Effector memory CD4-positive, alpha-beta T cell (primary cell): Measurements from ENCODE around the gene ECEL1.

Experiments
- DNase-seq, 3 donors: peaks; one replicate each; pipeline ENCODE4 v3.0.0-alpha.2; 2020
- H3K27ac ChIP-seq: 2 replicates; pipeline ENCODE4 v1.7.0; 2013; ENCODE audit warnings: mild to moderate bottlenecking, low read length, moderate library complexity; ENCODE audit not compliant: insufficient read depth, poor library complexity, severe bottlenecking
- H3K27me3 ChIP-seq: replicated peaks from 2 replicates; pipeline ENCODE4 v1.7.0; 2013; ENCODE audit warnings: mild to moderate bottlenecking, low read length; ENCODE audit not compliant: insufficient read depth, control insufficient read depth, poor library complexity, severe bottlenecking
- H3K36me3 ChIP-seq: 2 replicates; pipeline ENCODE4 v1.7.0; 2013; ENCODE audit warnings: mild to moderate bottlenecking, low read length, moderate library complexity; ENCODE audit not compliant: control insufficient read depth, insufficient read depth
- H3K4me1 ChIP-seq: 2 replicates; pipeline ENCODE4 v1.7.0; 2013; ENCODE audit warnings: low read length, mild to moderate bottlenecking; ENCODE audit not compliant: control insufficient read depth, insufficient read depth, poor library complexity, severe bottlenecking
- H3K4me3 ChIP-seq: 2 replicates; pipeline ENCODE4 v1.7.0; 2013; ENCODE audit warnings: low read length, low read depth, mild to moderate bottlenecking; ENCODE audit not compliant: insufficient read depth, poor library complexity, severe bottlenecking
- H3K9me3 ChIP-seq: 2 replicates; pipeline ENCODE4 v1.7.0; 2013; ENCODE audit warnings: mild to moderate bottlenecking, low read length, moderate library complexity; ENCODE audit not compliant: control insufficient read depth

The ECEL1 gene

DNA sequence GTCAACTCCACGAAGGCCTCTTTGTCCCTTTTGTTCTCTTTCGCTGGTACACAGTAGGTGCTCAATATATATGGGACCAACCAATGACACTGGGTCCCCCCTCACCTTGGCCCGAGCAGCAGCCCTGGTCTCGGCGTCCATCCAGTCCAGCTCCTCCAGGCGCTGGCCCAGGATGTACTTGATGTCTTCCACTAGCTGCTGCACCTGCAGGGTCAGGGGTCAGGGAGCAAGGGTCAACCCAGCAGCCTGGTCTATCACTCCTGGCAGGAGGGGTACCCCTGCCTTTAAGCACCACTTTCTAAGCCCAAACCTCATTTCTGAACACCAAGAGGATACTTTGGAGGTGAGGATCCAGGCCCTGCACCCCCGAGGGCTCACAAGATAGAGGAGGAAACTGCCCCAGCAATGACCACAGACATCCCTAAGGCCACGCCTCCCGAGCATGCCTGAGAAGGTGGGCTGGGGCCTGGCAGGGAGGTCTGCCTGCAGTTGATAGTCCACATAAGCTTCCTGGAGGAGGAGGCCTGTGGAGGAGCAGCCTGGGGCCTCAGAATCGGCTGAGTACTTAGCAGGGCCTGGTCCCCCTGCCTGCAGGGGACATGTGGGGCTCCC is 4.2 kb downstream of the ECEL1 start:
- Histone ChIP-seq H3K27ac (no peak overlapping the region), H3K9me3 (no peaks in the 10 kb centered on the region), H3K4me3 (no peak overlapping the region), H3K4me1 (peaks cover 8% of the 10 kb centered on the region), H3K27me3 (no peaks in the 10 kb centered on the region), H3K36me3 (no peaks in the 10 kb centered on the region)
- no peak for DNase-seq

GRCh38 chr2:232482301-232483238 is 5.1 kb downstream of the ECEL1 start:
- no peaks in the 10 kb centered on the region for H3K9me3 ChIP-seq

DNA sequence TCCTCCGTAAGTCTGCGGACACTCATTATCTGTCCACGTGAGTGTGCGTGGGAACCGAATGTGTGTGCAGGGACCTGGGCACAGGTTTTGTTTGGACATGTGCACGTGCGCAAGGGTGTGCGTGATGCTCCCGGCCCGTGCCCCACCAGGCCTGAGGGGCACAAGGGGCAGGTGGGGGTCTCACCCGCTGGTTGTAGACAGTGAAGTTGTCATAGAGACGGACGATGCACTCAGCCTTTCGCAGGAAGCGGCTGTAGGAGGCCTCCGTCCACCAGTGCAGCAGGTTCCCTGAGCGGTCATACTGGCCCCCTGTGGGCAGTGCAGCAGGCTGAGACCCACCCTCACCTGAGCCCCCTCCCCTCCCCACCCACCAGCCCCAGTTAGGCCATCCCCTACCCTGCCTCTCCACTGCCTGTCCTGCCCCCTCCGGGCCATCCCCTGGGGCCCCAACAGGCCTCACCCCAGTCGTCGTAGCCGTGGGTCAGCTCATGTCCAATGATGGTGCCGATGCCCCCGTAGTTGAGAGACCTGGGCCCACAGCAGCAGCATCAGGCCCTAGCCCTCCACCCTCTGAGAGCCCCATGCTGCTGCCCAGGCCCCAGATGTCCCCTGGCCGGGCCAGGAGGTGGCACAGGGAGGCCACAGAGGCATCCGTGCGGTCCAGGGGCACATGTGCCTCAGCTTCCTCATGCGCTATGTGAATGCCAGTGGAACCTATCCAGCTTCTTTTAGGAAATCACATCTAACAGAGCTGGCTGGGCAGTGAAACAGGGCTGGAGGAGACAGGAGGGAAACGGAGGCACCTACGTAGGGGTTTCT is 6.1 kb downstream of the ECEL1 start:
- no peak for DNase-seq
- no peaks in the 10 kb centered on the region for H3K27me3 ChIP-seq
- H3K4me3 ChIP-seq: no peak overlapping the region

More at GRCh38 chr2:232482301-232483238, 5.1 kb downstream of the ECEL1 start:
- Histone ChIP-seq H3K27me3 (no peaks in the 10 kb centered on the region), H3K27ac (no peak overlapping the region), H3K4me1 (peaks cover 8% of the 10 kb centered on the region), H3K4me3 (no peak overlapping the region), H3K36me3 (no peaks in the 10 kb centered on the region)
- DNase-seq: no peak

GRCh38 chr2:232480201-232481190 is 7.1 kb downstream of the ECEL1 start:
- no peaks in the 10 kb centered on the region for H3K27me3 ChIP-seq
- no peaks in the 10 kb centered on the region for H3K9me3 ChIP-seq
- no peak overlapping the region for H3K4me3 ChIP-seq
- DNase-seq: no peak
- no peak overlapping the region for H3K27ac ChIP-seq
- no peaks in the 10 kb centered on the region for H3K36me3 ChIP-seq
- H3K4me1 ChIP-seq: peaks cover 2% of the 10 kb centered on the region

More for the DNA sequence above, 6.1 kb downstream of the ECEL1 start:
- no peaks in the 10 kb centered on the region for H3K9me3 ChIP-seq
- no peaks in the 10 kb centered on the region for H3K36me3 ChIP-seq
- H3K4me1 ChIP-seq: peaks cover 5% of the 10 kb centered on the region
- no peak overlapping the region for H3K27ac ChIP-seq

DNA sequence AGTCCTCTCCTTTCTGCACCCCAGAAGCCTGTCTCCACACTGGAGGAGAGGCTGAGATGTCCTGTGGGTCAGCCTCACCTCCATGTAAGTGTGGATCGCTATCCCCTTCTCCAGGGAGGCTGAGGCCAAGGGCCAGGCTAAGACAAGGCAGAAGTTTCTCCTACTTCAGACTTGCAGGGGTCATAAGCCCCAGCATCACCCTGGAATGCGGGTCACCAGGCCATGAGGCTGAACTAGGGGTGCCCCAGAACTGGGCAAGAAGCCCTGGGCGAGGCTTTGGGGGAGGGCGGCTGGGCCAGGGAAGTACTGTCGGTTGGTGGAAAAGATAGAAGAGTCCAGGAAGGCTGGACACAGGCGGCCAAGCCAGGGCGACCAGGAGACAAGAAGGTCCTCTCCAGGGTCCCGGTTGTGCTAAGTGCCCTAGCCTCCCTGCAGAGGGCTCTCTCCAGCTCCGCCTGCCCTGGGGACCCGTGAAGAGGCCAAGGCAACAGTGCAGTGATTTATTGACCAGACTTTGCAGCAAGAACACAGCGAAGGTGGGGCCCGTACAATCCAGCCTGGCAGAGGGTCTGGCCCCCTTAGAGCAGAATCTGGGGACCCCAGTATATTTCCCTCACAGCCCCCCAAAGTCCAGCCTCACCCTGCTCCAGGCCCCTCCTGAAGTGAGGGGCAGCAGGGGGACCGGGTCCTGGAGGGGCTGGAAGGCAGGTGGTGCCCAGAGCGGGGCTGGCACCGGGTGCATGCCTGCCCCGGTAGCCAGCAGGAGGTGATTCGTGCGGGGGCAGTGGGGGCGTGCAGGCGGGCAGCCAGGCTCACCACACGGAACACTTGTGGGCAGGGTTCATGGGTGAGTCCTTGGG is 8.1 kb downstream of the ECEL1 start:
- Histone ChIP-seq H3K9me3 (no peaks in the 10 kb centered on the region), H3K4me1 (no peaks in the 10 kb centered on the region), H3K36me3 (no peaks in the 10 kb centered on the region), H3K27ac (no peak overlapping the region), H3K4me3 (no peak overlapping the region), H3K27me3 (peaks cover 1% of the 10 kb centered on the region)
- no peak for DNase-seq

GRCh38 chr2:232478571-232479340 is 8.9 kb downstream of the ECEL1 start:
- H3K27ac ChIP-seq: no peak overlapping the region
- no peak for DNase-seq
- H3K4me1 ChIP-seq: no peaks in the 10 kb centered on the region
- H3K9me3 ChIP-seq: no peaks in the 10 kb centered on the region
- H3K4me3 ChIP-seq: no peak overlapping the region
- H3K27me3 ChIP-seq: peaks cover 3% of the 10 kb centered on the region
- H3K36me3 ChIP-seq: no peaks in the 10 kb centered on the region

- no peak for DNase-seq
- no peaks in the 10 kb centered on the region for H3K36me3 ChIP-seq
- no peak overlapping the region for H3K27ac ChIP-seq
- H3K4me3 ChIP-seq: no peak overlapping the region
- H3K27me3 ChIP-seq: peaks cover 3% of the 10 kb centered on the region
- H3K4me1 ChIP-seq: no peaks in the 10 kb centered on the region
- H3K9me3 ChIP-seq: no peaks in the 10 kb centered on the region
These were observed 9.7 kb downstream of the ECEL1 start for GRCh38 chr2:232477751-232478510.

- Histone ChIP-seq H3K36me3 (no peaks in the 10 kb centered on the region), H3K27me3 (peaks cover 3% of the 10 kb centered on the region), H3K4me3 (no peak overlapping the region), H3K4me1 (no peaks in the 10 kb centered on the region), H3K9me3 (no peaks in the 10 kb centered on the region), H3K27ac (no peak overlapping the region)
- no peak for DNase-seq
These were observed 10.8 kb downstream of the ECEL1 start for GRCh38 chr2:232476791-232477190.
